Ectodermal cell (in vitro differentiated cells): ENCODE results near the gene SNX30.

Source experiments
- H3K27ac ChIP-seq: 2 replicates; pipeline ENCODE4 v1.7.0; 2013; ENCODE audit warnings: mild to moderate bottlenecking, low read depth, low read length; ENCODE audit not compliant: insufficient read depth, poor library complexity, severe bottlenecking
- H3K27me3 ChIP-seq: 2 replicates; pipeline ENCODE4 v1.7.0; 2013; ENCODE audit warnings: mild to moderate bottlenecking, low read length; ENCODE audit not compliant: insufficient read depth, control insufficient read depth, poor library complexity, severe bottlenecking
- H3K36me3 ChIP-seq: one replicate; pipeline ENCODE4 v1.7.0; 2013; ENCODE audit warnings: low read length; ENCODE audit not compliant: control insufficient read depth, insufficient read depth
- H3K4me1 ChIP-seq: one replicate; pipeline ENCODE4 v1.7.0; 2013; ENCODE audit warnings: low read length; ENCODE audit not compliant: control insufficient read depth, insufficient read depth
- H3K4me3 ChIP-seq: 2 replicates; pipeline ENCODE4 v1.7.0; 2013; ENCODE audit warnings: low read depth, low read length, control low read depth; ENCODE audit not compliant: insufficient read depth
- H3K9me3 ChIP-seq: 2 replicates; pipeline ENCODE4 v1.7.0; 2013; ENCODE audit warnings: mild to moderate bottlenecking, low read length, moderate library complexity; ENCODE audit not compliant: control insufficient read depth
- WGBS, 2 experiments: methylation state at CpG; one replicate each; pipeline ENCODE4 v1.1.7; 2013; ENCODE audit warnings: missing lambda C conversion rate in 2 of 2; 5-methylcytosine and 5-hydroxymethylcytosine counted together

The SNX30 gene

GRCh38 chr9:112777914-112778313 is 27.4 kb downstream of the SNX30 start:
- no peaks in the 10 kb centered on the region for H3K4me1 ChIP-seq
- no peaks in the 10 kb centered on the region for H3K9me3 ChIP-seq
- H3K4me3 ChIP-seq: no peak overlapping the region
- no peaks in the 10 kb centered on the region for H3K36me3 ChIP-seq
- no peak overlapping the region for H3K27ac ChIP-seq
- H3K27me3 ChIP-seq: no peaks in the 10 kb centered on the region

DNA sequence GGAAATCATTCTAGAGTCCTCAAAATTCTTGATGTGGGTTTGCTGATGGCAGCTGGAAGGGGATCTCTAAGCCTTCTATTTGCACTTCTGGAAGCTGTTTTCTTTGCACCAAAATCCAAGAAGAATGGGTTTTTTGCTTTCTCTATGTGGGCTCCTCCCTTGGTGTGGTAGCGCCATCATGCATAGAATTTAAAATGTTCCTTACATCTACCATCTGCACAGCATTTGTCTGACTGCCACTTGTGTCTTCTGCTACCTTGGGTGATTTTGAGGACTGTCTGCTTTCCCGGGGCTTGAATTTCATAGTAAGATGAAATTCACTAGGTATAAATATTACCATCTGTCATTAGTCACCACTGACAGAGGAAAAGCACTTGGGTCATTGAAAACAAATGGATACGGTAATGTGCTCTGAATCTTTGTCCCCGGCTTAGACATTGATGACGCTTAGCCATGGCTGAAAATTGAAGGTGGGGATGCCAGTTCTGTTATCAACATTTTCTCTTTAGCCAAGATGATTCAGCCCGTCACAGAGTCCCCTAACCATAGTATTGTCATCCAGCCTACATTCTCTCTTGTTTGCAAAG is 30.0 kb downstream of the SNX30 start:
- Histone ChIP-seq H3K4me3 (no peak overlapping the region), H3K27ac (no peak overlapping the region), H3K9me3 (no peaks in the 10 kb centered on the region), H3K4me1 (no peaks in the 10 kb centered on the region), H3K27me3 (no peaks in the 10 kb centered on the region), H3K36me3 (no peaks in the 10 kb centered on the region)
- WGBS, 2 experiments: 89 to 94% methylated on average over 6 of the region's 6 CpGs

DNA sequence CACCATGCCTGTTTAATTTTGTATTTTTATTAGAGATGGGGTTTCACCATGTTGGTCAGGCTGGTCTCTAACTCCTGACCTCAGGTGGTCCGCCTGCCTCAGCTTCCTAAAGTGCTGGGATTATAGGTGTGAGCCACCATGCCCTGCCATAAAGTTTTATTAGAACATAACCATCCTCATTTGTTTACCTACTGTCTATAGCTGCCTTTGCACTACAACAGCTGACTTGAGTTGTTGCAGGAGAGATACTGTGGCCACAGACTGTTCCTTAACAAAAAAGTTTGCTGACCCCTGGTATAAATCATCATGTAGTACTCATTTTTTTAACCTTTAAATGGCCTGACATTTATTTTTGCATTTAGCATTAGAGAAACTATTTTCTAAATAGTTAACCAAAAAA is 31.7 kb downstream of the SNX30 start:
- Histone ChIP-seq H3K36me3 (no peaks in the 10 kb centered on the region), H3K27ac (no peak overlapping the region), H3K4me1 (no peaks in the 10 kb centered on the region), H3K4me3 (no peak overlapping the region), H3K9me3 (no peaks in the 10 kb centered on the region), H3K27me3 (no peaks in the 10 kb centered on the region)
- 88 to 100% methylated on average over 1 of the region's 1 CpG for WGBS, 2 experiments

DNA sequence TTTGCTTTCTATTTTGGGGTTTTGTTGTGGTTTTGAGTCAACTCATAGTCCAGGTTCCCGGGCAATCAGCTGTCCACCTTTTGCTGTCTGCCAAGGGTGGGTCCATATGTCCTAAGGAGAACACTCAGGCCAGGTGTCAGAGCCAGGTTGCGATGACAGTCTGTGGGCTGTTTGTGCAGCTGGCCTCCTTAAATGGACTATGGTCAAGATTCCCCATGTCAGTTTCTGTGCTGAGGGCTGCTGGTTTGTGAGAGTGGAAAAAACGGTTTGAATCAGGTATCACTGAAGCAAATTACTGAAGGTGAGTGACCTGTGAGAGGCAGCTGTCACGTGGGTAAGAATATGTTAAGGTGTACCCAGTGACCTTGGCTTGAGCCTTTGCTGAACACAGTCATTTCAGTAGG is 33.0 kb downstream of the SNX30 start:
- no peak overlapping the region for H3K4me3 ChIP-seq
- H3K27ac ChIP-seq: no peak overlapping the region
- H3K9me3 ChIP-seq: no peaks in the 10 kb centered on the region
- H3K4me1 ChIP-seq: no peaks in the 10 kb centered on the region
- no peaks in the 10 kb centered on the region for H3K36me3 ChIP-seq
- H3K27me3 ChIP-seq: no peaks in the 10 kb centered on the region
- WGBS, 2 experiments: 81% methylated on average over 4 of the region's 4 CpGs

- Histone ChIP-seq H3K27me3 (no peaks in the 10 kb centered on the region), H3K27ac (no peak overlapping the region), H3K4me3 (no peak overlapping the region), H3K4me1 (no peaks in the 10 kb centered on the region), H3K9me3 (no peaks in the 10 kb centered on the region), H3K36me3 (no peaks in the 10 kb centered on the region)
- WGBS, 2 experiments: 16 to 18% methylated on average over 7 of the region's 7 CpGs
Measured at GRCh38 chr9:112784020-112784785, 33.6 kb downstream of the SNX30 start.

- 88 to 95% methylated on average over 3 of the region's 3 CpGs for WGBS, 2 experiments
- no peaks in the 10 kb centered on the region for H3K9me3 ChIP-seq
- no peak overlapping the region for H3K4me3 ChIP-seq
- H3K4me1 ChIP-seq: no peaks in the 10 kb centered on the region
- no peaks in the 10 kb centered on the region for H3K36me3 ChIP-seq
- no peak overlapping the region for H3K27ac ChIP-seq
- H3K27me3 ChIP-seq: no peaks in the 10 kb centered on the region
Measured at GRCh38 chr9:112785986-112786385, 35.4 kb downstream of the SNX30 start.

DNA sequence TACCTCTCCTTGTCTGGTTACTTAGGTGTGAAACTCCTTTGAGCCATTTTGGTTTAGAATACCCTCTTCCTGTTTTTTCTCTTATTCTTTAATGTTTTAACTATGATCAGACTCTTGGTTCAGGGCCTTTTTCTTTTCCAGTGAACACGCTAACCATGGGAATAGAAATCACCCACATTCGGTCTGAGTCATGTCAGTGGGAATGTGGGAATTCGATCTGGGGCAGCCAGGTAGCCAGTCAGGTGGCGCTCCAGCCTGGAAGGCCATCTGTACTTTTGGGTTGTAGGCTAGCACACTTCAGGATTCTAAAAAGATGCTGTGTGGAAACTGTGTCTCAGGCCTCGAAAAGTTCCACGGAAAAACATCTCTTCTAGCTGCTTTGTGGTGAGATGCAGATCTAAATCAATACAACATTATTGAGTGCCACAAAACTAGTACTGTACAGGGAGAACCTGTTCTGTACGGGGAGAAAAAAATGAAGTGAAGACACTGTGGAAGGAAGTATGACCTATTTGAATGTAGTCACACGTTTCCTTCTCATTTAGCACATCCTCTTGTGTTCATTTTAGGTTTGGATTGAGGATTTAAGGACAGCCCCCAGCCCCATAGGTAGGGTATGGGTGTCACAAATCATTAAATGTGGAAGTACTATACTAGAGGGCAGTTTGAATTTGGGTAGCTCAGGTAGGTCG is 36.4 kb downstream of the SNX30 start:
- H3K4me1 ChIP-seq: no peaks in the 10 kb centered on the region
- no peaks in the 10 kb centered on the region for H3K27me3 ChIP-seq
- 84% methylated on average over 9 of the region's 9 CpGs for WGBS, 2 experiments
- no peaks in the 10 kb centered on the region for H3K9me3 ChIP-seq
- no peaks in the 10 kb centered on the region for H3K36me3 ChIP-seq
- no peak overlapping the region for H3K27ac ChIP-seq
- no peak overlapping the region for H3K4me3 ChIP-seq

DNA sequence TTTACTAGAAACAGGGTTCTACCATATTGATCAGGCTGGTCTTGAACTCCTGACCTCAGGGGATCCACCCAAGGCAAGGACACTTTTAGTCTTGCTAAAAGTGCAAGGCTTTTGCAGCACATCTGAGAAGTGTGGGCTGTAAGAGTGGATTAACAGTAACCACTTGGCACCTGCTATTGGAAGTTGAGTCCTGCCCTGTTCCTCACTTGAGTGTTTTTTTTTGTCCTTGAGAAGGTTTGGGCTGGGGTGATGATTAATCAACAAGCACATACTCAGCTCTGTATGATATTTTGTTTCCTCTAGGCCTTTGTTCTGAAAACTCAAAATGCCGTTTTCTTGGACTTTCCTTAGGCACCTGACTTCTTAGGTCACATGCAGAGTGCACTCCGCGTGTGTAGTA is 37.4 kb downstream of the SNX30 start:
- 95 to 99% methylated on average over 3 of the region's 3 CpGs for WGBS, 2 experiments
- Histone ChIP-seq H3K27me3 (no peaks in the 10 kb centered on the region), H3K4me3 (no peak overlapping the region), H3K9me3 (no peaks in the 10 kb centered on the region), H3K27ac (no peak overlapping the region), H3K4me1 (no peaks in the 10 kb centered on the region), H3K36me3 (no peaks in the 10 kb centered on the region)

- WGBS, 2 experiments: 93% methylated on average over 1 of the region's 1 CpG
- Histone ChIP-seq H3K4me1 (no peaks in the 10 kb centered on the region), H3K36me3 (no peaks in the 10 kb centered on the region), H3K4me3 (no peak overlapping the region), H3K27ac (no peak overlapping the region), H3K27me3 (no peaks in the 10 kb centered on the region), H3K9me3 (no peaks in the 10 kb centered on the region)
Measured at GRCh38 chr9:112789473-112789872, 38.9 kb downstream of the SNX30 start.

DNA sequence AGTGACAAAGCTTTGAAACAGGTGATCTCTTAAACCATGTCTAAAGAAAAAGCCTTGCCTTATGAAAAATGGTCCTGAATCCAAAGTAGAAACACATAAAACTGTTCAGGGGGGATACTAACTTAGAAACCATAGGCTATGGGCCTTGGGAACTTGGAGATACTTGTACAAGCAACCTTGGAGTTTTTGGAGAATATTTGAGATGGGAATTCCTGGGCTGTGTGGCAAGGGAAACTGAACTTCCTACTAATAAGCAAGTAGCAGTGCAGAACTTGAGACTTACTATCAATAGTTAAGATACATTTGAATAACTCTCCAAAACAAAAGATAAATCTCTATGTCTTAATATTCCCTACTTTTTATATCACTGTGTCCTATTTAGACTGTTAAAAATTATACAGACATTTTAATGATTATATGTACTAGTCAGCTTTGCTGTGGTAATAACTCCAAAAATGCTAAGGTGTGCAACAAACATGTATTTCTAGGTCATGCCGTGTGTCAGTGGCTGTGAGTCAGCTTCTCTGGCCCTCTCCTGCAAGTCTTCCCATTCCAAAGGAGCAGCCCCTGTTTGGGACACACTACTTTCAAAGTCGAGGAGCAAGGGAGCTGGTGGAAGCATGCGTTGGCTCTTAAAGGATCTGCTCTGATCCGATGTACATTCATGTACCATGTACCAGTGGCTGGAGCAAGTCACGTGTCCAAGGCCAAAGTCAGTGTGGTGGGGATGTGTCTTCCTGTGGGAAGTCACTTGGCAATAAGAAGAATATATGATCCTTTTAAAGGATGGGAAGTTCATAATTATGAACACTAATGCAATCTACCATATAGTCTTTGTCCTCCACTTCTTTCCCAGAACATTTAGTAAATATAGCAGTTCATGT is 39.6 kb downstream of the SNX30 start:
- no peak overlapping the region for H3K4me3 ChIP-seq
- no peaks in the 10 kb centered on the region for H3K9me3 ChIP-seq
- no peaks in the 10 kb centered on the region for H3K36me3 ChIP-seq
- H3K27me3 ChIP-seq: no peaks in the 10 kb centered on the region
- no peak overlapping the region for H3K27ac ChIP-seq
- H3K4me1 ChIP-seq: no peaks in the 10 kb centered on the region
- WGBS, 2 experiments: 92 to 94% methylated on average over 5 of the region's 5 CpGs
